HepG2 (cell line): Measurements from ENCODE around the gene UTP25. TPM values are rescaled to one million over a fixed set of nuclear protein-coding genes. Genes with fewer than 3 reads are reported as not detected.

Source experiments
- CREM ChIP-seq, 2 experiments: sonication (generic) in 1 of 2; formaldehyde crosslinking in 1 of 2; IDR thresholded peaks; 2 replicates each; pipeline versions ENCODE4 v1.4.0 to v1.6.1; 2016 to 2020; ENCODE audit warnings: antibody characterized with exemption in 1 of 2, mild to moderate bottlenecking in 1 of 2, missing genetic modification reagents in 1 of 2
- DZIP1 ChIP-seq: sonication (generic); formaldehyde crosslinking; IDR thresholded peaks from 2 replicates; pipeline ENCODE4 v1.5.0; 2020; ENCODE audit warnings: mild to moderate bottlenecking, missing genetic modification reagents
- ESRRA ChIP-seq: sonication (generic); formaldehyde crosslinking; IDR thresholded peaks from 2 replicates; pipeline ENCODE4 v1.5.1; 2020; ENCODE audit warnings: mild to moderate bottlenecking, low read depth, missing genetic modification reagents
- GATAD1 ChIP-seq: IDR thresholded peaks from 2 replicates; pipeline ENCODE4 v1.6.1; 2016; ENCODE audit warnings: missing genetic modification reagents, missing compliant biosample characterization
- HOXA7 ChIP-seq: sonication (generic); formaldehyde crosslinking; IDR thresholded peaks from 2 replicates; pipeline ENCODE4 v1.8.1; 2022; ENCODE audit warnings: mild to moderate bottlenecking, missing genetic modification reagents, moderate library complexity
- ISL2 ChIP-seq: sonication (generic); formaldehyde crosslinking; IDR thresholded peaks from 2 replicates; pipeline ENCODE4 v1.5.0; 2020; ENCODE audit warnings: missing genetic modification reagents
- MTA3 ChIP-seq: sonication (generic); formaldehyde crosslinking; IDR thresholded peaks from 2 replicates; pipeline ENCODE4 v1.4.0; 2020; ENCODE audit warnings: missing genetic modification reagents
- NPAS2 ChIP-seq: sonication (generic); formaldehyde crosslinking; IDR thresholded peaks from 2 replicates; pipeline ENCODE4 v1.8.0; 2022; ENCODE audit warnings: mild to moderate bottlenecking, missing genetic modification reagents, borderline replicate concordance
- NR0B2 ChIP-seq: sonication (generic); formaldehyde crosslinking; IDR thresholded peaks from 2 replicates; pipeline ENCODE4 v1.4.0; 2020; ENCODE audit warnings: mild to moderate bottlenecking, missing genetic modification reagents
- PHF20 ChIP-seq: sonication (generic); formaldehyde crosslinking; IDR thresholded peaks from 2 replicates; pipeline ENCODE4 v1.5.0; 2020; ENCODE audit warnings: mild to moderate bottlenecking, missing genetic modification reagents
- PLRG1 ChIP-seq: fragments of 450-650 bp; conservative IDR thresholded peaks from 2 replicates; pipeline ENCODE4 v1.6.1; 2016
- POLR2AphosphoS5 ChIP-seq: IDR thresholded peaks from 2 replicates; pipeline ENCODE4 v1.6.1; 2012; ENCODE audit warnings: low read depth, low read length
- RBM22 ChIP-seq: fragments of 200-400 bp; formaldehyde crosslinking; optimal IDR thresholded peaks from 2 replicates; pipeline ENCODE3; 2017; ENCODE audit warnings: mild to moderate bottlenecking, low read length, moderate library complexity
- RCOR2 ChIP-seq: IDR thresholded peaks from 2 replicates; pipeline ENCODE4 v1.6.1; 2016; ENCODE audit warnings: missing biosample characterization, missing genetic modification reagents
- RXRB ChIP-seq: IDR thresholded peaks from 2 replicates; pipeline ENCODE4 v1.6.1; 2016; ENCODE audit warnings: borderline replicate concordance, missing genetic modification reagents, missing compliant biosample characterization
- SETDB1 ChIP-seq: sonication (generic); formaldehyde crosslinking; IDR thresholded peaks from 2 replicates; pipeline ENCODE4 v1.5.1; 2020; ENCODE audit warnings: missing genetic modification reagents, mild to moderate bottlenecking, borderline replicate concordance
- SP1 ChIP-seq, 2 experiments: fragments of 450-650 bp in 1 of 2; sonication (generic) in 1 of 2; formaldehyde crosslinking in 1 of 2; IDR thresholded peaks; 2 replicates each; pipeline versions ENCODE4 v1.4.0 to v1.6.1; 2016 to 2020; ENCODE audit warnings: missing genetic modification reagents in 1 of 2
- SYNCRIP ChIP-seq: fragments of 200-400 bp; formaldehyde crosslinking; IDR thresholded peaks from 2 replicates; pipeline ENCODE4 v1.6.1; 2018; ENCODE audit warnings: mild to moderate bottlenecking, low read depth, low read length; ENCODE audit not compliant: insufficient read depth
- TFAP4 ChIP-seq: sonication (generic); IDR thresholded peaks from 2 replicates; pipeline ENCODE4 v1.6.1; 2016; ENCODE audit warnings: low read depth, borderline replicate concordance
- TGIF2 ChIP-seq: IDR thresholded peaks from 2 replicates; pipeline ENCODE4 v1.6.1; 2016; ENCODE audit warnings: control low read depth, missing compliant biosample characterization
- WIZ ChIP-seq: sonication (generic); formaldehyde crosslinking; IDR thresholded peaks from 2 replicates; pipeline ENCODE4 v1.5.1; 2020; ENCODE audit warnings: mild to moderate bottlenecking, missing genetic modification reagents
- XRCC5 ChIP-seq: fragments of 200-400 bp; formaldehyde crosslinking; optimal IDR thresholded peaks from 2 replicates; pipeline ENCODE3; 2017; ENCODE audit warnings: mild to moderate bottlenecking, low read length
- ZNF317 ChIP-seq: sonication (generic); formaldehyde crosslinking; IDR thresholded peaks from 2 replicates; pipeline ENCODE4 v1.5.0; 2020; ENCODE audit warnings: mild to moderate bottlenecking, missing genetic modification reagents
- ZNF564 ChIP-seq: sonication (generic); formaldehyde crosslinking; IDR thresholded peaks from 2 replicates; pipeline ENCODE4 v1.8.1; 2023; ENCODE audit warnings: mild to moderate bottlenecking, missing genetic modification reagents
- ZNF614 ChIP-seq: IDR thresholded peaks from 2 replicates; pipeline ENCODE4 v1.6.1; 2018; ENCODE audit warnings: missing biosample characterization, missing genetic modification reagents, inconsistent platforms, borderline replicate concordance
- ZNF841 ChIP-seq: sonication (generic); formaldehyde crosslinking; IDR thresholded peaks from 2 replicates; pipeline ENCODE4 v1.8.1; 2023; ENCODE audit warnings: missing genetic modification reagents, borderline replicate concordance
- ZSCAN9 ChIP-seq: IDR thresholded peaks from 2 replicates; pipeline ENCODE4 v1.6.1; 2016; ENCODE audit warnings: borderline replicate concordance
- polyA plus RNA-seq, 8 experiments: library from polyadenylated mRNA; depleted of rRNA in 3 of 8; stranded (reverse) in 7 of 8; unstranded in 1 of 8; fragments of >200 nt; fragmentation: Illumina TruSeq in 4 of 8; extraction: Trizol in 4 of 8; gene quantifications; 2 replicates each; pipeline versions ENCODE4 v1.2.1 to v1.2.3, GENCODE V29; 2011 to 2016; ENCODE audit warnings: low read depth in 4 of 8, missing spikeins in 1 of 8, mixed read lengths in 1 of 8; ENCODE audit not compliant: insufficient read depth in 1 of 8
- total RNA-seq, 5 experiments: library from RNA; depleted of rRNA; stranded (reverse); fragments of >200 nt; fragmentation: Illumina TruSeq; extraction: Trizol; gene quantifications; 2 replicates each; pipeline ENCODE4 v1.2.3, GENCODE V29; 2016; ENCODE audit warnings: low read depth in 1 of 5

Gene UTP25
- total and polyA plus RNA-seq, 2 of the 13 experiments (the other 11 are each of a cell fraction or from before 2014, with no cell fraction given), result 4.8 to 5.7 TPM

GRCh38 chr1:209784265-209785169 is 43.3 kb upstream of the UTP25 start, which contains the start of gene C1orf74 (continued):
- peak; percentile 55; the same call in 1 of the 2 replicates for TF ChIP-seq NR0B2 (CRISPR knock-in tag)
- TF ChIP-seq TFAP4, result no peak
- TF ChIP-seq ZNF841, result no peak
- TF ChIP-seq ESRRA (CRISPR knock-in tag), result no peak
- no peak for TF ChIP-seq RBM22
- no peak for TF ChIP-seq MTA3 (CRISPR knock-in tag)
- TF ChIP-seq HOXA7, result no peak
- TF ChIP-seq PLRG1, result no peak
- no peak for TF ChIP-seq RXRB (CRISPR knock-in tag)
- no peak for TF ChIP-seq RCOR2 (CRISPR knock-in tag)
- TF ChIP-seq DZIP1 (CRISPR knock-in tag), result no peak
- no peak for TF ChIP-seq TGIF2 (CRISPR knock-in tag)
- TF ChIP-seq POLR2AphosphoS5, result peak; percentile 68
- no peak for TF ChIP-seq NPAS2 (CRISPR knock-in tag)
- no peak for TF ChIP-seq SYNCRIP
- peak; percentile 89 for TF ChIP-seq CREM (IDR thresholded peaks at IDR 0.05)
- TF ChIP-seq CREM (CRISPR knock-in tag; IDR thresholded peaks at IDR 0.05), result peak; percentile 60; the same call in 1 of the 2 replicates
- TF ChIP-seq XRCC5, result peak; percentile 58
- TF ChIP-seq ZSCAN9 (CRISPR knock-in tag), result no peak
- TF ChIP-seq SP1 (IDR thresholded peaks at IDR 0.05), result no peak
- TF ChIP-seq SP1 (CRISPR knock-in tag; IDR thresholded peaks at IDR 0.05), result peak; percentile 63
- TF ChIP-seq ISL2 (CRISPR knock-in tag), result 0 out of 2 replicates have a peak, but pooled peaks have one; percentile 10
- no peak for TF ChIP-seq ZNF614 (CRISPR knock-in tag)
- TF ChIP-seq PHF20 (CRISPR knock-in tag), result peak; percentile 89
- TF ChIP-seq ZNF317 (CRISPR knock-in tag), result no peak
- TF ChIP-seq ZNF564, result no peak
- peak; percentile 84; the same call in 1 of the 2 replicates for TF ChIP-seq SETDB1 (CRISPR knock-in tag)
- peak; percentile 95 for TF ChIP-seq WIZ (CRISPR knock-in tag)
- TF ChIP-seq GATAD1 (CRISPR knock-in tag), result peak; percentile 80
